Left kidney (tissue), 1 donor: ENCODE data around the gene NFYC. TPM values are rescaled to one million over a fixed set of nuclear protein-coding genes. Genes with fewer than 3 reads are reported as not detected.

Experiments used
- polyA plus RNA-seq: library from polyadenylated mRNA; unstranded; fragments of 120-200 nt; gene quantifications from one replicate; pipeline ENCODE4 v1.2.1, GENCODE V29; 2013; ENCODE audit not compliant: insufficient read length

The NFYC gene
- polyA plus RNA-seq, 1 donor: 111 TPM

Other genes starting within 250 kb of the NFYC start
- 7.8 TPM for gene ZFP69B, start 241.2 kb upstream of the NFYC start, polyA plus RNA-seq
- gene ZFP69, start 214.4 kb upstream of the NFYC start, polyA plus RNA-seq: 10.0 TPM
- gene EXO5, start 182.9 kb upstream of the NFYC start, polyA plus RNA-seq: 14.3 TPM
- gene ZNF684, start 160.1 kb upstream of the NFYC start, polyA plus RNA-seq: 17.2 TPM
- gene RIMS3, start 26.0 kb upstream of the NFYC start, polyA plus RNA-seq: 1.9 TPM
- 2.0 TPM for gene KCNQ4, start 92.1 kb downstream of the NFYC start, polyA plus RNA-seq
- gene CITED4, start 170.7 kb downstream of the NFYC start, polyA plus RNA-seq: 2.4 TPM